NCI-H1694 treated with DMSO at 0.1 percent for 48 hours (cell line): Measurements from ENCODE around the gene GRAP.

Experiments used
- DNase-seq: peaks from one replicate; lab custom pipeline; 2025; lab: John Stamatoyannopoulos, UW

GRAP gene

DNA sequence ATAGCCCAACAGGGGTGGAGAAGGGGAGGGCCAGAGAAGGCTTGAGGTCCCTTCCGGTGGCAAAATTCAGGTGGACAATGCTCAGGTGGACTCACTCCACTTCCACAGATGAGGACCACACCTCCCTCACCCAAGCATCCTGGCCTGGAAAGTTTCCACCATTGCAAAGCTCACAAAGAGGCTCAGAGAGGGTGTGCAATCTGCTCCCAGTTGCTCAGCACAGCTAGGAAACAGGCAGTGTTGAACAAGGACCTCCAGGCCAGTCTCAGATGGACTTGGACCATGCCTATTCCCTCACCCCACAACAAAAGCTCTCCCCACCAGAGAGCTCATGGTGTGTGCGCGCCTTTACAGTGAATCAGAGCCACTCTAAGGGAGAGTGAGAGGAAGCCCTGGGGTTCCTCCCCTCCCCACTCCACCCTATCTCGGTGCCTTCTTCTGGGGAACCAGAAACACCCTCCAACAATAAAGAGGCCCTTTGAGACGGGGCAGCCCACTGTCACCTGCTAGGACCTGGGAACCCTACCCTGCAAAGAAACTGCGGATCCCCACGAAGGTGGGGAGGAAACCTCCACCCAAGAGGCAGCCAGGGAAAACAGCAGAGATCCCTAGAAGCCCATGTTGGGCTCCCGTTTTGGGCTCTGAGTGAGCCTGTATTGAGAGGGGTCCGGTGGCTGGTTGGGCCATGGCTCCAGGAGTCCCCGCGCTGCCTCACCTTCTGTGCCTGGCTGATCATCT, 43.8 kb downstream of the GRAP start:
- DNase-seq = no peak

DNA sequence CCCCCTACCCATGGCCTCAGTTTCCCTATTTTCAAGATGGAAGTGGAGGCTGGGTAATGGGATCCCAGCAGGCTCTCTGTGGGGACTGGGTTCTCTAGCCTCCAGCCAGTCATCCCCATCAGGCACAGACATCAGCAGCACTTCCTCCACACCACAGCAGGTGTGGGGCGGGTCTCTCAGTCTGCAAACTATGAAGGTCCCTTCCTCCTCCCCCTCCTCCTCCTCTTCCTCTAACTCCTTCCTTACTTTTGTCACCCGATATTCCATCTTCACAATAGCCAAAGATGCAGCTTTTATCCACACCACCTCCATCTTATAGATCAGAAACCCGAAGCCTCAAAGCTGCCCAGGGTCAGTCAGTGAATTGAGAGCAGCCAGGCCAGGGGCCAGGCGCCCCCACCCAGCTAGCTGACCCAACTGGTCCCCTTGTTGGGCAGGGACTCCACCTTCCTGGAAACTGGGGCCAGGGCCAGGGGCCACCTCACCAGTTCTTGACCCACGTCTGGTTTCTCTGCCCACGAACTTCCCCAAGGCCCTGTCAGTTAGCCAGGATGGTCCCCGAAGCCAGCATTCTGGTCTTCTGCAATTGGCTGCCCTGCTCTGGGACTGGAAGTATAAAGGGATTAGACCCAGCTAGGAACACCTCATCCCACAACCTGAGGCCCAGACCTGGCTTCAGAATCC, 44.7 kb downstream of the GRAP start:
- DNase-seq = no peak

DNA sequence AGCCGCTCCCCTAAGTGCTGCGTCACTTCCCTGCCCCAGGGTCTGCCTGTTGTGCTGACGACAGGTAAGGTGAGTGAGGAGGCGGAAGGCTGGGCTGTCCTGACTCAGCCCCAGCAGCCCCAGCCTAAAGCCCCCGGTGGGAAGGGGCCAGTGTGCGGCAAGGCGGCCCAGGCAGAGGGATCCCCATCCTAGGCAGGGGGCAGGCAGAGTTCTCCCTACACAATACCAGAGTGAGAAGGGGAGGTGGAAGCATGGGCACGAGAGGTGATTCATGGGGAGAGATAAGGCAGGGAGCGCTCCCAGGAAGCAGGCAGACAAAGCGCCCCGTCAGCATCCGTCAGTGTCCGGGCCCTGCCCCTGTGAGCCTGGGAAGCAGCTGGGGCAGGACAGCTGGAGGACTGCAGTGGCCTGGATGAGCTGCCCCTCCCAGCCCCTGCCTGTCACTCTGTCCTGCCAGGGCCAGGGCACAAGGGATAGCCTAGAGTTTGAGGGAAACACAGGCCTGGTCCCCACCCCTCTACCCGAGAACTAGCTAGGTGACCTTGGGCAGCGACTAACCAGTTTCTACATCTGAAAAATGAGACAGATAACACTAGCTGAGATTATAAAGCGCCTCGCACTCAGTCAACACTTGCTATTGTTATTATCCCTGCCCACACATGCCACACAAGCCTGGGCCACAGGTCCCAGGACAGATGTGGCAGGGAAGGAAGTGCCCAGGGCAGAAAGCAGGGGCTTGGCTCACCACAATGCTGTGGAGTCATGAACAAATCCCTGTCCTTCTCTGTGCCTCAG, 46.0 kb downstream of the GRAP start:
- DNase-seq = no peak

DNA sequence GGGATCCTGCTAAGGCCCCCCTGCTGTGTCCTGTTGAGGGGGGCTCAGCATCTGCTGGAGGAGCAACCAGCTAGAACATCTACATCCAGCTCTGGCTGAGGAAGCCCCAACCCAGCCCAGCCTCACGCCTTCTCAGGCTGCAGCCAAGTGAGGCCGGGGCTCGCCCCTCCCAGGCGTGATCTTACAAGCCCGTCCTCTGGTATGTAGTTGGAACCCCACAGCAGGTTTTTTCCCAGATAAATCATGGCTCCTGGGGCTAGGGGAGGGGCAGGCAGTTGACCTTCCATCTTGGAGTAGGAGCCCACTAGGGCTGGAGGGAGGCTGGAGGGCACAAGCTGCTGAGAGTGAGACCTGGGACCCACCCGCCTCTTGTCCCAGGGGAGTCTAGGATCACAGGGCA, 46.8 kb downstream of the GRAP start:
- DNase-seq = no peak

DNA sequence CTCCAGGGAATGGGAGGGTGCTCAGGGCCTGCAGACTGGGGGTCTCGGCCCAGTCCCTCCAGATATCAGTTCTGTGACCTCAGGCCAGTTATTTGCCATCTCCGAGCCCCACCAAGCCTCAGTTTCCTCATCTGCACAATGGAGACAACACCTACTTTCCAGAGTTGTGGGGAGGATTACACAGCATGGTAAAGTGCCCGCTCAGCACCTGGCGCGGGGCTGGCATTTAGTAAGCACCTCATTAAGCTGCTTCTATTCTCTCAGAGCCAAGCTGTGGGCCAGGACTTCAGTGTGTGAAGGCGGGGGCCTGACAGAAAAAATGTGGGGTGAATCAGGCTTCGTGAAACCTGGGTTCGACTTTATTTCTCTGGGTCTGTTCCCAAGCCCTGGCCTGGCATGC, 47.4 kb downstream of the GRAP start:
- DNase-seq = no peak

DNA sequence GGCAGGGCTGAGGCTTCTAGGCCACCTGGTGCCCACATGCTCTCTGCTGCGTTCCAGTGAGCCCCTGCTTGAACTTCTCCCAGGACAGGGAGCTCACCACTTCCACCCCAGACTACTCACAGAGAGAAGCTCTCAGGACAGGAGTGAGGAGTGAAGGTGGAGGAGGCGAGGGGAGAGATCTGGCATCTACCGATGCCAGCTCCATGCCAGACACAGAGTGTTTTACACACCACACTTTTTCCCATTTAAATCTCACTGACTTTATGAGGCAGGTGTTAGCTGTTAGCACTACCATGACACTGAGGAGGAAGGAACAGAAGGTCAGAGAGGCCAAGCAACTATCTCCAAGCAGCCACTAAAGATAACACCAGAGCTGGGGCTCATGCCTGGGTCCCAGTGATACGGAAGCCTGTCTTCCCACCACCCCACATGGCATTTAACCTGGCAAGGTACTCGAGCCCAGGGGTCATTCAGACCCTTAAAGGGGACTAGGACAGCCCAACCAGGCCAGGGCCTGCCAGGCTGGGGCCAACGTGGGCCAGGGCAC, 49.0 kb downstream of the GRAP start:
- DNase-seq = no peak

DNA sequence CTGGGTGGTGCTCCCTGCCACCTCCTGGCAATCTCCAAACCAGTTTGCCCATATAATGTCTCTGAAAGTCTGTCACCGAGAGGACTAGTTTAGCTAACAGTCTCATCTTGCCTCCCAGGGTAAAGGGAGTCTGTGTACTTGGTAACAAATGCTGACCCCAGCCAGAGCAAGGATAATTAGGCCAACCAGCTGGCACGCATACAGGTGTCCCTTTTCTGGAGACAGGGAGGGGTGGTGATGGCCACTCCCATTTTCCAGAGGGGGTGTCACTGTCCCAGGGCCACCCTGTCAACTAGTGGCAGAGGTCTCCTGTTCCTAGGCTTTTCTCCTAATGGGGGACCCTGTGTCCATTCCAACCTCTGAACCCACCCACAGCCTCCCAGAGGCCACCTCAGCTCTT, 50.3 kb downstream of the GRAP start:
- no peak for DNase-seq

DNA sequence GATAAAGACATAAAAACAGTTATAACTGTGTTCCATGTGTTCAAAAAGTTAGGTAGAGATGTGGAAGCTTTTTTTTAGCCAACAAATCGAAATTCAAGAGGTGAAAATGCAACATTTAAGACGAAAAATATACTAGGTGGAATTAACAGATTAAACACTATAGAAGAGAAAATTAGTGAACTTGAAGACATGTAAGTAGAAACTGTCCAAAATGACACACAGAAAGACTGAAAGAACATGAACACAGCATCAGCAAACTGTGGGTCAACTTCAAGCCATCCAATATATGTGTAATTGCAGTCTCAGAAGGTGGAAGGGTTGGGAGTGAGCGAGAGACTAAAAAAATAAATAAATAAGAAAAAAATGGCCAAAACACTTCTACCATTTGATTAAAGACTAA, 51.5 kb downstream of the GRAP start:
- DNase-seq = no peak

DNA sequence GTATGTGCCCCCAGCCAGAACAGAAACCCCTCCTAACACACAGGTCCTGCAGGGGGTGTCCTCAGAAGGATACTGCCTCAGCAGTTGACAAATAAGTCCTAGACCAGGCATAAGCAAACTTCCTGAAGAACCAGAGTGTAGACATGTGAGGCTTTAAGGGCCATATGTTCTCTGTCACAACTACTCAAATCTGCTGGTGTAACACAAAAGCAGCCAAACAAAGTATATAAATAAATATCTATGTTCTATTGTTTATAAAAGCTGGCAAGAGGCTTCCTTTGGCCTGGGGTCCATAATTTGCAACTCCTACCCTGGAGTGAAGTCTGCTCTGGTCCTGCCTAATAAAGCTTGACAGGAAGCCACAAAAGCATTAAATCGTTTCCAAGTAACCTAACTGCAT, 52.1 kb downstream of the GRAP start:
- DNase-seq = no peak

DNA sequence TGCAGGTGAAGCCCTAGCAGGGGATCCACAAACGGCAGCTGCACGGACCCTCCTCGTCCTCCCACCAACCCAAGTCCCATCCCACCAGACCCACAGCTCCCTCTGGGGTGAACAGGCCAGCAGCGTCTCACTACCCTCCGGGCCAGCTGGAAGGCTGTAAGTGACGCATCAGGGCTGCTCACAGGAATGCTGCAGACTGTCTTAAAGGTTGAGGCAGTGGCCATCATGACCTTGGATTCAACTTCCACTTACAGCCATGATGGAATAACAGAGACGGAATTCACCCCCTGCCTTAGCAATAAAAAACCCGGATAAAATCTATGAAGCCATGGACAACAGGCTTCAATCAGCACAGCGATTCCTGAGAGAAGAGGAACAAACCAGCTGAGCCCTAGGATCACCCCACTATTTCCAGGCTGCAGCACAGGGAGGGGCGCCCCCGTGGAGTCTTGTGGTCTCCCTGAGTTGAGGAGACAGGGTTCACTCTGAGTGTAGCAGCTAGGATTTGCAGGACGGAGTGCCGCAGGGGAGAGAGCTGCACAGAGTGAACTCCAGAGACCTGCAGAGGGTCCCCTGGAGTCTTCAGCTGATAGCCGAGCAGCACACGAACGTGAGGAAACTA, 52.7 kb downstream of the GRAP start:
- no peak for DNase-seq

DNA sequence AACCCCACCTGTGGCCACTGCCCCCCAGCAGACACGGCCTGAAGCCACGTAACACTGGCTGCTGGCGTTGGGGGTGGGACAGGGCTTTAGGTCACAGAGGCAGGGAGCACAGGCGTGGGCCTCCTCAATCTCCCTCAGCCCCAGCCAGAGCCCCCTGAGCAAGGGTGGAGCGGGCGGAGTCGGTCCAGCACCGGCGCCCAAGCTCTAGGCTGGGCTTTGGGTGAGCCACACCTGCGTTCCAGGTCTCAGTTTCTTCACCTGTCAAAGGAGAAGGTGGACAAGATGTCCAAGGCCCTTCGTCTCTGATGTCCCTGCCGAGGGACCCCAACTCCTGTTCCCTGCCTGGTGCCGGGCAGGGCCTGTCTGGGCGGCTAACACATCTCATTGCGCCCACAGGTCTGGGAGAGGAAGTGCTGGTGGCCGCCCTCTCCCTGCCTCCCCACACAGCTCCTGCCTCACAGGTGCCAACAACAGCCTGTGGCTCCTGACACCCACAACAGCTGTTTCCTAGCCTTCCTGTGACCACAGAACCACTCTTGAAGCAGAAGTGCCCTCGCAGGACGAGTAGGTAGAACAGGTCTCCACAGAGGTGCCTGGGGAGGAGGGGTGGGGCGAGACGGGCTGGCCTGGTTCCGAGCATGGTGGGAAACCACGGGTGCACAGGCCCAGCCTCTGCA, 54.2 kb downstream of the GRAP start:
- DNase-seq = no peak

DNA sequence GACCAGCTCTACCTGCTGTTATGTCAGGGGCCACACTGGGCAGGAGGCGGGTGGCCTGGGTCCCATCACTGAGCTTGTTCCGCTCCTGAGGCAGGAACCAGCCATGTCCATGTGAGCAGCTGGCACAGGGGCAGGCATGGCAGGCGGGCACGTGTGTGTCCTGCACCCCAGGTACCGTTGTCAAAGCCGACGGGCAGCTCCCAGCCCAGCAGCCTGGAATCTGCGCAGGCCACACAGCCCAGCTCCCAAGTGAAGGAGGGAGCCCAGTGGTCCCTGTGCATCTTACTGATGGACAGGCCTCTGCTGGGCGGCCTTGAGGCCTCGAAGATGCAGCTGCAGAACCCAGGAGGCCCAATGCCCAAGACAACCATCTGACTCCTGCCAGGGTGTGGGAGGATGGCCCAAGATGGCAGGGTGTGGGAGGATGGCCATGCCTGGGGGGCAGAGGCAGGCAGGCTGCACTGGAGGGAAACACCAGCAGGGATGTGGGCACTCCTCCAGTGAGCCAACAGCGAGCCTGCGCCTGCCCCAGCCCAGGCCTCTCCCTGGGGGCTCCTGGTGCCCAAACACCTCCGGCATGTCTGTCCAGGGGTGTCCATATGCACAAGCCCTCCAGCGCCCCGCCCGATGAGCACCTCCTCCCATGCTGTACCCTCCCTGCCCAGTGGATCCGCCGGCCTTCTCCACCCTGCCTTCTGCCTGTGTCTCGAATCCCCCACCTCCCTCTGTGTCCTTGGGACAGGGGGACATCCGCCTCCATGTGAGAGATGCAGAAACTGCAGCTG, 55.0 kb downstream of the GRAP start:
- no peak for DNase-seq

DNA sequence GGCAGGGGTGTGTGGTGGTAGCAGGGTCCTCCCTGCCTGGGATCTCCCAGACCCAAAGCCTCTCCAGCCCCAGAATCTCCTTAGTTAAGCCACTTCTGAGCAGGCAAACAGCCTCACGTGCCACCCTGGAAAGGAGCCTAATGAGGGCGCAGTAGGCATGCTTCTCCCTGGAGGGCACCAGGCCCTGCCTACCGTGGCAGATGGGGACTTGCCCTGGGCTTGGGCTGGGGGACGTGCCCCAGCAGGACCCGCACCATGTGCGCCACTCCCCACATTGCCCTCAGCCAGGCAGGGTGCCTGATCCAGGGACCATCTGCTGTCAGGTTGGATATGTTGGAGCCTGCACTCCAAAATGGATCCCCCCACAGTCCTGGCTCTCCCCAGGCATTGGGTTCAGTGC, 56.4 kb downstream of the GRAP start:
- DNase-seq = peak; percentile 96

DNA sequence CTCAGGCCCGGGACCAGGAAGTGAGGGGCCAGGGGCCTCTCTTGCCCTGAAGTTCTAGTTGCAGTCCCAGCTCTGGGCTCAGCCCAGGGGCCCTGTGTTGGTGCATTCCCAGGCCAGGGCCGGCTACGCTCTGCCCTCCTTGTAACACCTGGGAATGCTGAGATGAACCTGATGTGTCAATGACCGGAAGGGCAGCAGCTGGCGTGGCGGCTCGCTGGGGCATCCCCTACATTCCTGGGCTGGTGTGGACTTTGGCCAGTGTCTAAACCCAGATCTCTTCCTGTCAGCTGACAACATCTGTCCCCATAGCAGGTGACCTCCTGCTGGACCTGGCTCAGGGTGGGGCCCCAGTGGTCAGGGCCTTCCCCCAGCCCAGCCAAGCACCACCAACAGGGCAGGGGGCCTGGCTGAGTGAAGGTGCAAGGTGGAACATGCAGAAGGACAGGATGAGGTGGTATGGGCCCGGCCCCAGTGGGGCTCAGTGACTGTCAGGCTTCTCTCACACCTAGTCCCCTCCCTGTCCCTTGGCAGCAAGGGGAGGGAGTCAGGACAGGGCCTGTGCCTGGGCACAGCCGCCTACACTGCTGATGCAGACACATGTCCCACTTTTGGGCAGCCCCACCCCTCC, 58.1 kb downstream of the GRAP start:
- DNase-seq = no peak

DNA sequence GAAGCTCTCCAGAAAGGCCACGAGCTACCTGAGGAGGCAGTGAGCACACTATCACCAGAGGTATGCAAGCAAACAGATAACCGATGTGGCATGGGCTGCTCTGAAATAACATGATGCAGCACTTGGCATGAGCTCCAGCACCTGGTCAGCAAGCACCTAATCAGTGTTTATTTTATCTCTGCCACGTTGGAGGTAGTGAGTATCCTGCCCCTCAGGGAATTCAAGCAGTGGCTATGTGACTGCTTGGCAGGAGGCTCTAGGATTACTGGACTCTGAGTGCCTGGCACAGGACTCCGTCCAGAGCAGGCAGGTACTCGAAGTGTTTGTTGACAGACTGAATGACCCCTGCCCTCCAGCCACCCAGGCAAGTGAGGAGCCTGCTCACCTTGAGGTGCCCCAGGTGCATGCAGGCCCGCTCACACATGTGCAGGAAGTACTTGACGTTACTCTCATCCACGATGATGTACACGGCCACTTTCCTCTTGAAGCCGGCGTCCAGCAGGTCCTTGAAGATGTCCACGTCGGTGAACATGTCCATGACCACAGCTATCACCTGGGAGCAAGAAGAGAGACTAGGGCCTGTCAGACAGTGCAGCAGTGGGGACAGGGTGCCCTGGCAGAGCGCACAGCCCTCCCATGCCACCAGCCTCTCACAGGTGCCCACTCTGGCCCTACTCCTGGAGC, 58.8 kb downstream of the GRAP start:
- DNase-seq = no peak

DNA sequence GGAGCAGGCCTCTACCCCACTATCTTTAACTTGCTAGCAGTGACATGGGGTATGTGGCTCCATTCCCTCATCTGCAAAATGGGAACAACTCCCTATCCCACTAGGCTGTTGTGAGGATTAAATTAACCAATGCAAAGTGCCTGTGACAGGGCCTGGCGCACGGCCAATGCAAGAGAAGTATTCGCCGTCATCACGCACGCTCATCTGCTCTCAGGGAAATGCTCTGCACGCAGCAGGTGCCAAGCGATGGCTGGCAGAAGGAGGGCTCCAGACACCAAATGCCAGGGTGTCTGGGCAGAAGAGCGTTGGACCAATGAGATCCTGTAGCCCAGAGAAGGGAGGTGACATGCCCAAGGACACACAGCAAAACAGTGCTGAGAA, 59.5 kb downstream of the GRAP start:
- DNase-seq = peak; percentile 84

DNA sequence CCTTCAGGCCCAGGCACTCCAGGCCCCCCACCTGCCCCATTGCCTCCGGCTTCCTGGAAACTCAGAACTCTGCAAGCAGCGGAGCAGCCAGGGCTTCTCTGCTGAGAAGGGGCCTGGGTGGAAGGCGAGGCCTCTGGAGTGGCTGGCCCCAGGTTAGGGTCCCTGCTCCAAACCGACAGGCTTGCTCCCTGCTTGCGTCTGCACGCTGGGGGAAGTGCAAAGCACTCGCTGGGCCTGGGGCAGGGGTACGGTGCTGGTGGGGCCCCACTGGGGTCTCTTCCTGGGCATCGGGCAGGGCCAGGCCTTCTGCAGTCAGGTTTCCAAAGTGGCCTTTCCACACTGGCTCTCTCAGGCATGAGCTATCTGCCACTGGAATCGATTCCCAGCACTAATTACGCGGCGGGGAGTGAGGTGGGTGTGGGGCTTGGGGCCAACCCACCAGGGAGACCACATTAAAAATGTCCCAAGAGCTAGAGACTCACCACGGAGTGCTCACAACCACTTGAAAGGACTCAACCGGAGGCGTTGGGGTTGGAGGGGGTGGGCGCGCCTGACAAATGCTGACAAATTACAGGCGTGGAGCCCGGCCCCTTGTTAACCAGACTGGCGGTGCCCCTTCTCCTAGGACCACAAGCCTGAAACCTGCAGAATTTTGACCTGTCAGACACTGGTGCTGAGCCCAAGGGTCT, 60.1 kb downstream of the GRAP start:
- DNase-seq = no peak

DNA sequence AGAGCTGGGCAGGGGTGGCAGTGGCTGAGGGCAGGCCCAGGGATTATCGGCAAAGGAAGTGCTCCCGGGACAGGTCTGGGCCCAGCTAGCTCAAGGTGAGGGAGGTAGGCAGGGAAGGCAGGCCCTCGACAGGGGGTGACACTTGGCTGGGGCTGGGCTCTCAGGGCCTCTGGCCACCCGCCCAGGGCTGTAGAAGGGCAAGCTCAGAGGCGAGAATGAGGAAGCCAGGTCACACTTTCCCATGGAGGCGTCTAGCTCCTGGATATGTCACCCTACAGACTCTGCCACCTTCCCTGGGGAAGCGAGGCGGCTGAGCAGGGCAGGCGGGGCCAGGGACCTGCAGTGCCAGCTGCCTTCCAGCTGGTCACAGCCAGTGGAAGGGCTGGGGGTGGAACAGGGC, 61.3 kb downstream of the GRAP start:
- DNase-seq = no peak
